WTC11 (cell line): ENCODE measurements around the gene MMP7. TPM values are rescaled to one million over a fixed set of nuclear protein-coding genes. Genes with fewer than 3 reads are reported as not detected.

Source experiments
- ATAC-seq: fragments of 200-7000 bp; cut with Tn5 transposase; 2 replicates; pipeline ENCODE4 v1.10.0; 2021; ENCODE audit warnings: mild to moderate bottlenecking, moderate library complexity
- CTCF ChIA-PET: fragments of 300-600 bp; sonication (Branson Sonifier 250); formaldehyde crosslinking; loops from one replicate; lab custom pipeline; 2021; ENCODE audit warnings: antibody characterized with exemption; lab: Charles Lee
- POLR2A ChIA-PET: fragments of 350-600 bp; sonication (Branson Sonifier 250); formaldehyde crosslinking; loops from one replicate; lab custom pipeline; 2021; ENCODE audit warnings: antibody characterized with exemption; lab: Charles Lee
- DNase-seq: peaks from one replicate; pipeline ENCODE4 v3.0.0; 2021; ENCODE audit warnings: low spot score
- H3K27ac Mint-ChIP-seq: 2 replicates; pipeline ENCODE4 v1.8.0; 2021; ENCODE audit warnings: mixed read lengths
- H3K27me3 Mint-ChIP-seq: 2 replicates; pipeline ENCODE4 v1.8.0; 2021; ENCODE audit warnings: low read depth, mild to moderate bottlenecking, moderate library complexity, mixed read lengths
- H3K36me3 Mint-ChIP-seq: 2 replicates; pipeline ENCODE4 v1.8.0; 2021; ENCODE audit warnings: mixed read lengths
- H3K4me1 Mint-ChIP-seq: 2 replicates; pipeline ENCODE4 v1.8.0; 2022; ENCODE audit warnings: mixed read lengths
- H3K4me3 Mint-ChIP-seq: 2 replicates; pipeline ENCODE4 v1.8.0; 2021; ENCODE audit warnings: mild to moderate bottlenecking, moderate library complexity, mixed read lengths
- H3K9me3 Mint-ChIP-seq: 2 replicates; pipeline ENCODE4 v1.8.0; 2021; ENCODE audit warnings: mixed read lengths
- ATF2 ChIP-seq: sonication (generic); formaldehyde crosslinking; IDR thresholded peaks from 2 replicates; pipeline ENCODE4 v1.8.1; 2022; ENCODE audit warnings: low read depth, missing genetic modification reagents, borderline replicate concordance
- ERG ChIP-seq: fragments of 250-450 bp; sonication (Bioruptor Pico); IDR thresholded peaks from 2 replicates; pipeline ENCODE4 v1.8.0; 2021; ENCODE audit warnings: mild to moderate bottlenecking
- FOXP4 ChIP-seq: sonication (generic); formaldehyde crosslinking; IDR thresholded peaks from 2 replicates; pipeline ENCODE4 v1.8.0; 2022; ENCODE audit warnings: mild to moderate bottlenecking, missing genetic modification reagents
- IRF2 ChIP-seq: sonication (generic); formaldehyde crosslinking; IDR thresholded peaks from 2 replicates; pipeline ENCODE4 v1.8.0; 2022; ENCODE audit warnings: low read depth, missing genetic modification reagents, borderline replicate concordance
- JUN ChIP-seq: sonication (generic); formaldehyde crosslinking; IDR thresholded peaks from 2 replicates; pipeline ENCODE4 v1.8.0; 2023; ENCODE audit warnings: mild to moderate bottlenecking, missing genetic modification reagents
- MYBL2 ChIP-seq: sonication (generic); formaldehyde crosslinking; IDR thresholded peaks from 2 replicates; pipeline ENCODE4 v1.8.1; 2023; ENCODE audit warnings: mild to moderate bottlenecking, moderate library complexity, missing genetic modification reagents
- NFATC4 ChIP-seq: fragments of 250-450 bp; sonication (Bioruptor Pico); IDR thresholded peaks from 2 replicates; pipeline ENCODE4 v1.9.0; 2021; ENCODE audit warnings: mild to moderate bottlenecking
- NFE2L1 ChIP-seq: sonication (generic); formaldehyde crosslinking; IDR thresholded peaks from 2 replicates; pipeline ENCODE4 v1.8.1; 2023; ENCODE audit warnings: missing genetic modification reagents
- OVOL2 ChIP-seq: fragments of 250-450 bp; sonication (Bioruptor Pico); IDR thresholded peaks from 2 replicates; pipeline ENCODE4 v1.9.0; 2021; ENCODE audit warnings: mild to moderate bottlenecking, borderline replicate concordance
- RORB ChIP-seq: fragments of 250-450 bp; sonication (Bioruptor Pico); IDR thresholded peaks from 2 replicates; pipeline ENCODE4 v1.9.0; 2021; ENCODE audit warnings: mild to moderate bottlenecking
- SMAD3 ChIP-seq: sonication (generic); formaldehyde crosslinking; IDR thresholded peaks from 2 replicates; pipeline ENCODE4 v1.8.0; 2022; ENCODE audit warnings: missing genetic modification reagents, mild to moderate bottlenecking, borderline replicate concordance
- ZBTB43 ChIP-seq: sonication (generic); formaldehyde crosslinking; IDR thresholded peaks from 2 replicates; pipeline ENCODE4 v1.8.1; 2023; ENCODE audit warnings: mild to moderate bottlenecking, missing genetic modification reagents
- ZMAT4 ChIP-seq: fragments of 250-450 bp; sonication (Bioruptor Pico); IDR thresholded peaks from 2 replicates; pipeline ENCODE4 v1.9.0; 2021; ENCODE audit warnings: mild to moderate bottlenecking
- ZNF263 ChIP-seq: sonication (generic); formaldehyde crosslinking; IDR thresholded peaks from 2 replicates; pipeline ENCODE4 v1.8.1; 2022; ENCODE audit warnings: low read depth, mild to moderate bottlenecking, moderate library complexity, missing genetic modification reagents
- ZNF532 ChIP-seq: fragments of 250-450 bp; sonication (Bioruptor Pico); IDR thresholded peaks from 2 replicates; pipeline ENCODE4 v1.9.0; 2021; ENCODE audit warnings: mild to moderate bottlenecking, borderline replicate concordance
- ZNF671 ChIP-seq: fragments of 250-450 bp; sonication (Bioruptor Pico); IDR thresholded peaks from 2 replicates; pipeline ENCODE4 v1.8.0; 2021; ENCODE audit warnings: mild to moderate bottlenecking
- total RNA-seq: library from RNA; stranded (reverse); gene quantifications from 3 replicates; pipeline ENCODE4 v1.2.3, GENCODE V29; 2021

Gene MMP7
- total RNA-seq, 1 experiment from 2014 or later = 0.50 TPM

GRCh38 chr11:102482433-102482832 lies 48.1 kb downstream of the MMP7 start (continued):
- no peak for TF ChIP-seq ZNF532
- TF ChIP-seq SMAD3 (CRISPR knock-in tag) = no peak
- no peak for TF ChIP-seq ZNF671 (CRISPR knock-in tag)
- no peak for TF ChIP-seq ZMAT4
- no peak for TF ChIP-seq IRF2 (CRISPR knock-in tag)
- TF ChIP-seq MYBL2 (CRISPR knock-in tag) = no peak
- TF ChIP-seq ZNF263 (CRISPR knock-in tag) = no peak

- Mint-ChIP-seq H3K4me1 (peaks cover 26% of the 10 kb centered on the region), H3K36me3 (no peaks in the 10 kb centered on the region), H3K27ac (no peak overlapping the region), H3K9me3 (no peaks in the 10 kb centered on the region), H3K27me3 (no peaks in the 10 kb centered on the region), H3K4me3 (no peak overlapping the region)
- TF ChIP-seq FOXP4 (CRISPR knock-in tag) (no peak), ERG (no peak), ZMAT4 (no peak), ATF2 (CRISPR knock-in tag) (no peak), NFATC4 (CRISPR knock-in tag) (no peak), RORB (no peak), NFE2L1 (CRISPR knock-in tag) (no peak), JUN (CRISPR knock-in tag) (no peak), ZBTB43 (CRISPR knock-in tag) (no peak), OVOL2 (CRISPR knock-in tag) (no peak)
- DNase-seq (no peak), ATAC-seq (no peak)
- ChIA-PET POLR2A (interaction anchor here (0.6 kb wide), 1 partner anchor 1803 kb away, joined by 3 read pairs; no protein-coding TSS in a partner anchor), CTCF (interaction anchor here (1.0 kb wide), 2 partner anchors 138 to 187 kb away, joined by 4 to 5 read pairs; no protein-coding TSS in a partner anchor)
Measured at GRCh38 chr11:102479733-102480132, 50.8 kb downstream of the MMP7 start.
